ENCODE measurements around the gene EEF2K.

Gene EEF2K

DNA sequence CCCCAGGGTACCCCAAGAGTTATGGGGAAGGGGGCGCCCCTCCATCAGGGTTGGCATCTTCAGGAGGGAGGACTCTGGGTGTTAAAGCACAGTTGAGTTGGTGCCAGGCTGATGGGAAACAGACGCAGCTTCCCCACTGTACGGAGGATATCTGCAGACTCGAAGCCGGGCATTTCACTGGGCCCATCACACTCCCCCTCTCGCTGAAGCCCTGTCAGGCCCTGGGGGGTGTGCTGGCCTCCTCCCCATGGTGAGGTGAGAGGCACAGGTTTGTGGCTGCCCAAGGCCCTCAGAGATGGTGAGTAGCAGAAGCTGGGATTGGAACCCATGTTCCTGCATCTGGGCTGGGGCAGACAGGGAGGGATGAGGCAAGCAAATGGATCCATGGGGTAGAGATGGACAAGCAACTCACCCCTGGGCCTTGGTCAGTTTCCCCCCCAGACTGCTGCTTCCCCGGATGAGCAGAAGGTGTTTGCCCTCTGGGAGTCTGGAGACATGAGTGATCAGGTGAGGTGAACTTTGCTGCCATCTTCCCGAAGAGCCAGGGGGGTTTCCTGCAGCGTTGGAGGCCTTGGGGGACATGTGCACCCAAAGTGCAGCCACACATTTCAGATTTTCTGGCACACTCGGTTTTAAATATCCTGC is 122.1 kb downstream of the EEF2K start:
- no peak for DNase-seq

DNA sequence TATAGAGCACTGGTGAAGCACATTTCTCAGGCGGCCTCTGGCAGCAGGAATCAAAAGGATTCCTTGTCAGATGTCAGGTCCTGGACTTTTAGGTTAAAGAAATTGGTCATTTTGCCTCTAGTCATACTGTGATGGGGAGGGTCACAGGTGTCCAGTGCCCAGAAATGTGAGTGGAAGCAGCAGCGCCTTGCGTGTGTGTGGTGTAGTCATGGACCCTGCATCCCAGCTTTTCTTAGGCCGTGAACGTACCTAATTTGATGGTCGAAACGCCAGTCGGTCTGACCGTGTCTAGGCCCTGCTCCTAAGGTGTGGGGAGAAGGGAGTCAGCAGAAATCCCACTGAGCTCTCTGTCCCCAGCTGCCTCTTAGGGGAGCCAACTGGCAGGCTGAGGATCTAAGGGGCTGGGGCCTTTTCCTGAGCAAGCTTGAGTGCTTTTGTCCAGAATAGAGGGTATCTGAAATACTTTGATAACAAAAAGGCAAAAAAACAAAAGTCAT is 123.2 kb downstream of the EEF2K start:
- DNase-seq, result no peak

DNA sequence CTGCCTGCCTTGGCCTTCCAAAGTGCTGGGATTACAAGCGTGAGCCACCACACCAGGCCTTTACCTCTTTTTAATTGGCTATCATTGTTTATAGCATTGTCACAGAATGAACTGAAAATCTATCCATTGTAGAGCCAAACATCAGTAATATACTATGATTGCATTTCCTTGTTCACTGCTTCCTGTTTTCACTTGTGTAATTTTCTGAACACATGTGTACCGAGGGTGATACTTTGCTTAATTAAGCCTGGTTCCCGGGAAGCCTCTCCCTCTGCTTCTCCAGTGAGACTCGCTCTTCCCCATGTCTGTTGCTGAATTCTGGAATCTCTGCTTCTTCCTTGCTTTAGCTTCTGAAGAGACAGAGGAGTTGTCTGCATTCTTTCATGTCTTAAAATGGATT is 124.2 kb downstream of the EEF2K start:
- no peak for DNase-seq

DNA sequence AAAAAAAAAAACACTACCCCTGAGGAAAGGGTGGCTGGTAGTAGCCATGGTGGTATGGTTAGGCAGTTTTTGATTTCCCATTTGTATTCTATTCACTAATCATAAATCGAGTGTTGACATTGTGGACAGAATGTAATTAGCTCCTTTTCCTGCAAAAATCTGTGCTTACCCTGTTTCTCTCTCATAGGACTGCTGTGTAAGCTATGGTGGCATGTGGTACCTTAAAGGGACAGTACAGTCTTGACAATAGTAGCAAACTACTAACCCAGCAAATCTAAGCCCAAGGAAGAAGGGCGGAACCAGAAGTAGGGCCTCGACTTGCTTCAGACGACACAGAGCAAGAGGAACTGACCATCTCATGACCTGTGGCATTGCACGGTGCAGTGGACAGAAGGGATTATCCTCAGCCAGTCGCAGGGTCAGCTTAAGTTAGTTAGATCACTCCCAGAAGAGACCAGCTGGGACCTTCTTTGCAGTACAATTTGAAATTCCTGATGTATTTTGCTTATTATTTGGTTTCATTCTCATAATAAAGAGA is 127.4 kb downstream of the EEF2K start:
- DNase-seq, result no peak

DNA sequence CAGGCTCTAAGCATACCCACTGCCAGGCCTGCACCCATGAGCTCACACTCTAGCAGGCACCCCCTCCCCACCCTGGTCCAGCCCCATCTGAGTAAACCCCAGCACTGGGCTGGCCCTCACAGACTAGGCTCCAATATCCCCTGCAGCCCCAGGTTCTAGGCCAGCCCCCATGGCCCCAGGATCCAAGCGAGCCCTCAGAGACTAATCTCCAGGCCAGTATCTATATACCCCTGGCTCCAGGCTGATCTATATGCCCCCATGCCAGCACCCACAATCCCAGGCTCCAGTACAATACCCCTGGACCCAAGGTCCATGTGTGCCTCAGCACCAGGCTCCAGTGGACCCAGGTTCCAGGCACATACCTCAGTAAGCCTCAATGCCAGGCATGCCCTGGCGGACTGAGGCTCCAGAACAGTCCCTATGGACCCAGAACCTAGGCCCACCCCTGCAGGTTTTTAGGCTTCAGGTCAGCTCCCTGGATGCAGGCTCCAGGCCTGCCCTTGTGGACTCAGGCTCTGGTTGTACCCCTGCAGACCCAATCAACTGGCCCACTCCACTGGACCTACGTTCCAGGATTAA is 129.7 kb downstream of the EEF2K start:
- DNase-seq, result no peak

DNA sequence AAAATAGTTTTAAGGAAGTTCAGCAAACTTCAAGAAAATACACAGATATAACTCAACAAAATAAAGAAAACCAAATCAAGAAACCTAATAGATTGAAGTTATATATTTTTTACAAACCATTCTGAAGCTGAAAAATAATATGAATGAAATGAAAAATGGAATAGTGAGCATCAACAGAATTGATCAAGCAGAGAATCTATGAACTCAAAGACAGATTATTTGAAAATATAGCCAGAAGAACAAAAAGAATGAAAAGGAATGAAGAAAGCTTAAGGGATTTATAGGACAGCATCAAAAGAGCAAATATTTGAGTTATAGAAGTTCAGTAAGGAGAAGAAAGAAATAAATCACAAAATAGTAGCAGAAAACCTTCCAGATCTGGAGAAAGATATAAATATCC is 130.5 kb downstream of the EEF2K start:
- no peak for DNase-seq

DNA sequence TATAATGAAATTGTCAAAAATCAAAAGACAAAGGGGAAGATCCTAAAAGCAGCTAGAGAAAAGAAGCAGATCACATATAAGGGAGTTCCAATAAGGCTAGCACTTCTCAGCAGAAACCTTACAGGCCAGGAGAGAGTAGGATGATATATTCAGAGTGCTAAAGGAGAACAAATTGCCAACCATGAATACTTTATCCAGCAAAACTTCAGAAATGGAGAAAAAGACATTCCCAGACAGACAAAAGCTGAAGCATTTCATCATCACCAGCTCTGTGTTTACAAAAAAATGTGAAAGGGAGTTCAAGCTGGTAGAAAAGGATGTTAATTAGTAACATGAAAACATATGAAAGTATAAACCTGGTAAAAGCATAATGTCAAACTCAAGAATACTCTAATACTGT is 131.0 kb downstream of the EEF2K start:
- DNase-seq, result no peak

DNA sequence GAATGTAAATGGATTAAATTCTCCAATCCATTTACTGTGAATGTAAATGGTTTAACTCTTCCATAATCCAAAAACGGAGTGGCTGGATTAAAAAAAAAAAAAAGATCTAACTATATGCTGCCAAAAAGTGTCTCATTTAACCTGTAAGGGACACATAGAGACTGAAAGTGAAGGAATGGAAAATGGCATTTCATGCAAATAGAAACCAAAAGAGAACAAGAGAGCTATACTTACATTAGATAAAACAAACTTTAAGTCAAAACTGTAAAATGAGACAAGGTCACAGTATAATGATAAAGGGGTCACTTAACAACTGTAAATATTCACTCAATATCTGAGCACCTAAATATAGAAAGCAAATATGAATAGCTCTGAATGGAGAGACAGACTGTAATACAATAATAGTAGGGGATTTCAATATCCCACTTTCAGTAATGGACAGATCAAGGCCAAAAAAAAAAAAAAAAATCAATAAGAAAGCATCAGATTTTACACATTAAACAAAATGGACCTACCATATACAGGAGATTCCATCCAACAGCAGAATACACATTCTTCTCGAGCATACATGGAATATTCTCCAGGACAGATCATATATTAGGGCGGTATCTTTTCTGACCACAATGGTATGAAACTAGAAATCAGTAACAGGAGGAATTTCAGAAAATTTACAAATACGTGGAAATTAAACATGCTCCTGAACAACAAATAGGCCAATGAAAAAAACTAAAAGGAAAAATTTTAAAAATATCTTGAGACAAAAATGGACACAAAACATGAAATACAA is 132.0 kb downstream of the EEF2K start:
- no peak for DNase-seq

All from nucleus accumbens (tissue), 56 donors.